Parathyroid adenoma (tissue), 2 donors: Measurements from ENCODE around the gene CD2BP2.
A peak's percentile ranks its signal among the peaks of the same experiment; 100 is the strongest.

Experiments
- H2AFZ ChIP-seq: fragments of 300-600 bp; sonication (generic); one replicate; pipeline ENCODE4 v1.7.0; 2017; ENCODE audit warnings: antibody characterized with exemption, mild to moderate bottlenecking
- H3K27ac ChIP-seq: fragments of 300-600 bp; sonication (generic); one replicate; pipeline ENCODE4 v1.7.0; 2017
- H3K27me3 ChIP-seq: fragments of 300-600 bp; sonication (generic); one replicate; pipeline ENCODE4 v1.7.0; 2017; ENCODE audit warnings: low read length; ENCODE audit not compliant: control insufficient read depth, insufficient read depth
- H3K36me3 ChIP-seq: fragments of 300-600 bp; sonication (generic); one replicate; pipeline ENCODE4 v1.7.0; 2017; ENCODE audit warnings: low read length; ENCODE audit not compliant: control insufficient read depth, insufficient read depth
- H3K4me1 ChIP-seq: fragments of 300-600 bp; sonication (generic); one replicate; pipeline ENCODE4 v1.7.0; 2017; ENCODE audit warnings: control low read depth
- H3K4me2 ChIP-seq: fragments of 300-600 bp; sonication (generic); one replicate; pipeline ENCODE4 v1.7.0; 2017; ENCODE audit warnings: low read length
- H3K4me3 ChIP-seq: fragments of 300-600 bp; sonication (generic); one replicate; pipeline ENCODE4 v1.7.0; 2017; ENCODE audit warnings: low read depth, low read length
- H3K79me2 ChIP-seq: fragments of 300-600 bp; sonication (generic); one replicate; pipeline ENCODE4 v1.7.0; 2017; ENCODE audit warnings: control low read depth
- H3K9ac ChIP-seq: fragments of 300-600 bp; sonication (generic); one replicate; pipeline ENCODE4 v1.7.0; 2017; ENCODE audit warnings: mild to moderate bottlenecking
- H3K9me3 ChIP-seq: fragments of 300-600 bp; sonication (generic); one replicate; pipeline ENCODE4 v1.7.0; 2017; ENCODE audit warnings: low read length; ENCODE audit not compliant: control insufficient read depth
- TF ChIP-seq, protein P1 (sequence below): fragments of 300-600 bp; sonication (generic); IDR thresholded peaks from one replicate; pipeline ENCODE4 v1.7.0; 2017; ENCODE audit warnings: antibody characterized with exemption, mild to moderate bottlenecking
- donor health status: primary hyperparathyroidism.

The CD2BP2 gene

DNA sequence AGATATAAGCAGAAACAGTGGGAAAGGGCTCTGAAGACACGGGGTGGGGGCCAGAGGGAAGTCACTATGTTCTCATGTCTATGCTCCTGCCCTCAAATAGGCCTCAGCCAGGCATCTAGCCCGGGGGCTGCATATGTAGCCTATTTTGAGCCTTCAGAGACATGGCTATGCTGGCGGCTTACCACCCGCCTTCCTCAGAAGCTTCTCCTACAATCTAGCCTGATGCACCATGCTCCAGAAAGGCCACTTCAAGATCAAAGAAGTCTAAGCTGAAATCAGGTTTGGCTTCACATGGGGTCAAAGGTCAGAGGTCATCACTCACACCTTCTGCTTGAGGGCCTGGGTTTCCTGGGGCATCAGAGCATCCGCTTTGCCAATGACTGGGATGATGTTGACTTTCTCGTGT lies 25.7 kb upstream of the CD2BP2 start:
- H3K9ac ChIP-seq: no peak overlapping the region
- TF ChIP-seq, protein P1, sequence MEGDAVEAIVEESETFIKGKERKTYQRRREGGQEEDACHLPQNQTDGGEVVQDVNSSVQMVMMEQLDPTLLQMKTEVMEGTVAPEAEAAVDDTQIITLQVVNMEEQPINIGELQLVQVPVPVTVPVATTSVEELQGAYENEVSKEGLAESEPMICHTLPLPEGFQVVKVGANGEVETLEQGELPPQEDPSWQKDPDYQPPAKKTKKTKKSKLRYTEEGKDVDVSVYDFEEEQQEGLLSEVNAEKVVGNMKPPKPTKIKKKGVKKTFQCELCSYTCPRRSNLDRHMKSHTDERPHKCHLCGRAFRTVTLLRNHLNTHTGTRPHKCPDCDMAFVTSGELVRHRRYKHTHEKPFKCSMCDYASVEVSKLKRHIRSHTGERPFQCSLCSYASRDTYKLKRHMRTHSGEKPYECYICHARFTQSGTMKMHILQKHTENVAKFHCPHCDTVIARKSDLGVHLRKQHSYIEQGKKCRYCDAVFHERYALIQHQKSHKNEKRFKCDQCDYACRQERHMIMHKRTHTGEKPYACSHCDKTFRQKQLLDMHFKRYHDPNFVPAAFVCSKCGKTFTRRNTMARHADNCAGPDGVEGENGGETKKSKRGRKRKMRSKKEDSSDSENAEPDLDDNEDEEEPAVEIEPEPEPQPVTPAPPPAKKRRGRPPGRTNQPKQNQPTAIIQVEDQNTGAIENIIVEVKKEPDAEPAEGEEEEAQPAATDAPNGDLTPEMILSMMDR: no peak
- no peak overlapping the region for H2AFZ ChIP-seq
- no peaks in the 10 kb centered on the region for H3K79me2 ChIP-seq
- H3K27ac ChIP-seq: no peak overlapping the region
- H3K36me3 ChIP-seq: no peaks in the 10 kb centered on the region
- H3K27me3 ChIP-seq: no peaks in the 10 kb centered on the region
- no peaks in the 10 kb centered on the region for H3K9me3 ChIP-seq
- H3K4me1 ChIP-seq: peaks cover 4% of the 10 kb centered on the region
- H3K4me3 ChIP-seq: no peak overlapping the region
- H3K4me2 ChIP-seq: no peak overlapping the region

DNA sequence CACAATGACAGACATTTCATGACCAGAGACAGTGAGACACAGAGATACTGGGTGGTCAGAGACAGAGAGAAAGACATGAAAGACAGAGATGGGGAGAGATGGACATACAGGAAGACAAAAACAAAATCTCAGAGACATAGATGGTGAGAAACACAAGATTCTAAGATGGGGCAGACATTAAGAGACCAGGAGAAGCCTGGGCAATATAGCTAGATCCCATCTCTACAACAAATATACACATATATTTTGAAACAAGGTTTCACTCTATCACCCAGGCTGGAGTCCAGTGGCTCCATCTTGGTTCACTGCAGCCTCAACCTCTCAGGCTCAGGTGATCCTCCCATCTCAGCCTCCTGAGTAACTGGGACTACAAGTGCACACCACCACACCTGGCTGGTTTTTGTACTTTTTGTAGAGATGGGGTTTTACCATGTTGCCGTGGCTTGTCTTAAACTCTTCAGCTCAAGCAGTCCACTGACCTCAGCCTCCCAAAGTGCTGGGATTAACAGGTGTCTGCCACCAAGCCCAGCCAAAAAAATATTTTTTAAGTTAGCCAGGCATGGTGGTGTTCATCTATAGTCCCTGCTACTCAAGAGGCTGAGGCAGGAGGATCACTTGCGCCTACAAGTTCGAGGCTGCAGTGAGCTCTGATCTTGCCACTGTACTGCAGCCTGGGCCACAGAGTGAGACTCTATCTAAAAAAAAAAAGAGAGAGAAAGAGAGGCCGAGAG lies 25.1 kb upstream of the CD2BP2 start:
- no peaks in the 10 kb centered on the region for H3K9me3 ChIP-seq
- H3K4me1 ChIP-seq: peaks cover 4% of the 10 kb centered on the region
- no peak overlapping the region for H3K4me2 ChIP-seq
- H3K27me3 ChIP-seq: no peaks in the 10 kb centered on the region
- no peak overlapping the region for H3K4me3 ChIP-seq
- H3K27ac ChIP-seq: no peak overlapping the region
- TF ChIP-seq, protein P1: no peak
- no peaks in the 10 kb centered on the region for H3K79me2 ChIP-seq
- no peaks in the 10 kb centered on the region for H3K36me3 ChIP-seq
- H2AFZ ChIP-seq: no peak overlapping the region
- H3K9ac ChIP-seq: no peak overlapping the region

DNA sequence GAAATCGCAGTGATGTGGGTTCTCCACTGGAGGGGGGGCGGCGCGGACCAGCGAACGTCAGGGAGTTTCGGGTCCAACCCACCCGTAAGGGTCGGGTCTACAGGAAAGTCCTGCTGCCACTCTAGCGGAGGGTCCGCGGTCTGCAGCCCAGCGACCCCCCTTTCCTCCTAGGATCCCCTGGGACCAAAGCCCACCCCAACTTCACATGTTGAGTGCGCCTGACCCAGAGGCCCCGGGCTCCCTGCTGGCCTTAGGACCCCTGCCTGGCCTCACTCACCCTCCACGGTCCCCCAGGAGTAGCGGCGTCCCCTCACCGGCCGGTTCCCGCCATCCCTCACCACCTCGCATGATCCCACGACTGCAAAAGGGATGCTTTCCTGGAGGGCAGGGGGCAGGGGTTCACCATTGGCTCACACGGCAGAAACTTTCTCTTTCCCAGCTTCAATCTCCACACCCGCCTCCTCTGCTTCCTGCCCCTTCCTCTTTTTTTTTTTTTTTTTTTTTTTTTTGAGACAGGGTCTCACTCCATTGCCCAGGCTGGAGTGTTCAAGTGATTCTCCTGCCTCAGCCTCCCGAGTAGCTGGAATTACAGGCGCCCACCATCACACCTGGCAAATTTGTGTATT lies 24.2 kb upstream of the CD2BP2 start:
- peak overlapping the region; percentile 85 for H3K4me2 ChIP-seq
- no peaks in the 10 kb centered on the region for H3K27me3 ChIP-seq
- H3K4me3 ChIP-seq: peak overlapping the region; percentile 98
- no peaks in the 10 kb centered on the region for H3K36me3 ChIP-seq
- H2AFZ ChIP-seq: peak overlapping the region; percentile 49
- H3K9me3 ChIP-seq: no peaks in the 10 kb centered on the region
- H3K79me2 ChIP-seq: no peaks in the 10 kb centered on the region
- peaks cover 4% of the 10 kb centered on the region for H3K4me1 ChIP-seq
- peak overlapping the region; percentile 100 for H3K27ac ChIP-seq
- TF ChIP-seq, protein P1: no peak
- H3K9ac ChIP-seq: no peak overlapping the region

DNA sequence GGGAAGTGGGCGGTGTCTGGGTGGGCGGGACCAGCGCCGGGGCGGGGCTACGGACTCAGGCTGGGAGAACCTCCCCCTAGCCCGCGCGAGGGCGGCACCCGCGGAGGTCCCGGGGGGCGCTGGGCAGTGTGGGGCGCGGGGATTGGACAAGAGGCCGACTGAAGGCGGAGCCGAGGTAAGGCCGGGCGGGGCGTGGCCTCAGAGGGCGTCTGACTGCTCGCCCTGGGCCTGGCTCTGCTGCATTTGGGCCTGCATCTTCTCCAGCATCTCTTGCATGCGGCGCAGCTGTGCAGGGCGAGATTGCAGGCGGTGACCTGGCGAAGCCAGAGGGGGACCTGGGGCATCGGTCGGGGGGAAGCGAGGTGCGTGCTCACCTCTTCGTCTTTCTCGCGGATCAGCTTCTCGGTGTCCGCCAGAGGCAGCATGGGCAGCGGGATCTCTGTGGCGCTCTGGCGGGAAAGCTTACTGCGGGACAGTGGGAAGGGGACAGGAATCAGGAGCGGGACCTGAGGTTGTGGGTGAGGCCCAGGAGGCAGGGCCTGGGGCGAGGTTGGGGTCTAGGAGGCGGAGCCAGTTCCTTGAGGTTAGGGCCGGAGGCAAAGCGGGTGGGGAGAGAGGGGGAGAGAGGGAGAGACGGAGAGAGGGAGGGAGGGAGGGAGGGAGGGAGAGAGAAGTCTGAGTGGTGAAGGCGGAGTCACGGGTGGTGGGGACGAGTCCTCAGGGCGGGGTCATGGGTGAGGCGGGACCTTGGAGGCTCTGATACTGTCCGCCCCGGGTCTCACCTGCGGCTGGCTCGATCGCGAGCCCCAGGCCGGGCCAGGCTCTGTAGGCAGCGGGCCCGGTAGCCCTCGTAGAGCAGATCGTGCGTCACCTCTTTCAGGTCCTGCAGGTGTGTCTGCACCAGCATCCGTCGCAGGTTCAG lies 23.4 kb upstream of the CD2BP2 start:
- Histone ChIP-seq H3K4me3 (peak overlapping the region; percentile 98), H3K27ac (peak overlapping the region; percentile 100), H3K9ac (peak overlapping the region; percentile 70), H3K4me2 (peak overlapping the region; percentile 100), H3K4me1 (peaks cover 4% of the 10 kb centered on the region), H3K9me3 (no peaks in the 10 kb centered on the region), H3K79me2 (no peaks in the 10 kb centered on the region), H3K27me3 (no peaks in the 10 kb centered on the region), H2AFZ (peak overlapping the region; percentile 93), H3K36me3 (no peaks in the 10 kb centered on the region)
- TF ChIP-seq, protein P1: no peak
